ENCODE data around the gene CCL7.

Gene CCL7

DNA sequence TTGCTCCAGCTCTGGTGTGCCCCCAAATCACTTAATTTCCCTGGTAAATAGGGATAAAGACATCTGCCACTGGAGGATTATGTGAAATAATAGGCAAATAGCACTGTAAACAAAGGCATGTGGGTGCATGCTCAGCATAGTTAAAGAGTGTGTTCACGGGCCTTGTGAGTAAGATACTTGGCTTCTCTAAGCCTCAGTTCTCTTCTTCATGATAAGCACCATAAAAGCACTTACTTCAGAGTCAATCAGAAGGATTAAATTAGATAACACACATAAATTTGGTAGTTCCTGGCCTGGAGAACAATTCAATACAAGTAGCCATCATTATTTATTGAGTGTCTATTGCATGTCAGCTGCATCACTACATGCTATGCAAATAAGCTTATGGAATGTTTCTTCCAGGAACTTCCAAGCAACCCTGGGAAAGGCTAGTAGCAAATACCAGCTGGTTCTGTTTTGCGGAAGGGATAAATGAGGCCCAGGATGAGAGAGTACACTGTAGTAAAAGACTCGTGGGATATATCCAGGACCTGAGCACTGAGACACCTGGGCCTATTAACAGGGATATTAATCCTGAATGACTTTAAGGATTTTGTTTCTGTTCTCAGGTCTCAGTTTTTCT lies 30.0 kb downstream of the CCL7 start:
- no peak overlapping the region for H3K9ac ChIP-seq
- no peaks in the 10 kb centered on the region for H3K27me3 ChIP-seq (ENCODE audit: control insufficient read depth, insufficient read depth, low read length)
- no peak overlapping the region for H3K4me2 ChIP-seq (ENCODE audit: low read length)
- no peaks in the 10 kb centered on the region for H3K9me3 ChIP-seq (ENCODE audit: control insufficient read depth, low read length)
- H3K4me3 ChIP-seq (ENCODE audit: low read depth, low read length), result no peak overlapping the region
- no peaks in the 10 kb centered on the region for H3K36me3 ChIP-seq (ENCODE audit: control insufficient read depth, insufficient read depth, low read length)
- no peaks in the 10 kb centered on the region for H3K79me2 ChIP-seq
- H2AFZ ChIP-seq, result no peak overlapping the region
- no peak overlapping the region for H3K27ac ChIP-seq
- TF ChIP-seq, protein P1, sequence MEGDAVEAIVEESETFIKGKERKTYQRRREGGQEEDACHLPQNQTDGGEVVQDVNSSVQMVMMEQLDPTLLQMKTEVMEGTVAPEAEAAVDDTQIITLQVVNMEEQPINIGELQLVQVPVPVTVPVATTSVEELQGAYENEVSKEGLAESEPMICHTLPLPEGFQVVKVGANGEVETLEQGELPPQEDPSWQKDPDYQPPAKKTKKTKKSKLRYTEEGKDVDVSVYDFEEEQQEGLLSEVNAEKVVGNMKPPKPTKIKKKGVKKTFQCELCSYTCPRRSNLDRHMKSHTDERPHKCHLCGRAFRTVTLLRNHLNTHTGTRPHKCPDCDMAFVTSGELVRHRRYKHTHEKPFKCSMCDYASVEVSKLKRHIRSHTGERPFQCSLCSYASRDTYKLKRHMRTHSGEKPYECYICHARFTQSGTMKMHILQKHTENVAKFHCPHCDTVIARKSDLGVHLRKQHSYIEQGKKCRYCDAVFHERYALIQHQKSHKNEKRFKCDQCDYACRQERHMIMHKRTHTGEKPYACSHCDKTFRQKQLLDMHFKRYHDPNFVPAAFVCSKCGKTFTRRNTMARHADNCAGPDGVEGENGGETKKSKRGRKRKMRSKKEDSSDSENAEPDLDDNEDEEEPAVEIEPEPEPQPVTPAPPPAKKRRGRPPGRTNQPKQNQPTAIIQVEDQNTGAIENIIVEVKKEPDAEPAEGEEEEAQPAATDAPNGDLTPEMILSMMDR (IDR thresholded peaks at IDR 0.05), result no peak
- no peaks in the 10 kb centered on the region for H3K4me1 ChIP-seq

DNA sequence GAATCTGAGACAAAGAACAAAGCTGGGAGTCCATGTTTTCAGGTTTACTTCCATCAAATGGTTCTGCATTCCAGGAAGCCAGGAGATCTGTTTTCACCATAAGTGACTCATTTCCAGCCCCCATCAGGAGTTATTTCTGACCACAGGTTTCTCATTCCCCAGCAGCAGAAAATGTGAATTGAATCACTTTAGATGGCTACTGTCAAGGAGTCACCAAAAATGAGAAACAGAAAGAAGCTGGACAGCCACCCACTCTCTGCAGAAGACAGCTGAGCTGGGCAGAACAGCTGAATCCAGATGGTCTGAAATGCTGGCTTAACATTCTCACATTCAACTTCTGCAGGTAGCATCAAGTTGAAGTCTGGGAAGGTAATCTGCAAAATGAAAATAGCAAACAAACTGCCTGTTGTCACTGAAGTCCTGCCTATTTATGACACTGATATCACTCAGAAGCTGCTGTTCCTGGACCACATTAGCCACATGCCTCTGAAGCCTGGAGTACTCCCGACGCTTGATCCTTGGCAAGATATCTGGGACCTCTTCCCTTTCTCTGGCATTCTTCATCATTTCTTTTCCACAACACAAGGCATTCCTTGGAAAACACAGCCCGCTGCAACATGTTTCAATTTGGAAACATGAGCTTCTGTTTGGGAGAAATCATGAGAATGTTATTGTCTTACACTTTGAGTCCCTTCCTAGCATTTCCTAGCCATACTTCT lies 30.8 kb downstream of the CCL7 start:
- Histone ChIP-seq H3K4me2 (ENCODE audit: low read length) (no peak overlapping the region), H3K27me3 (ENCODE audit: control insufficient read depth, insufficient read depth, low read length) (no peaks in the 10 kb centered on the region), H3K9me3 (ENCODE audit: control insufficient read depth, low read length) (no peaks in the 10 kb centered on the region), H3K9ac (no peak overlapping the region), H3K79me2 (no peaks in the 10 kb centered on the region), H3K4me3 (ENCODE audit: low read depth, low read length) (no peak overlapping the region), H3K4me1 (no peaks in the 10 kb centered on the region), H3K36me3 (ENCODE audit: control insufficient read depth, insufficient read depth, low read length) (no peaks in the 10 kb centered on the region), H3K27ac (no peak overlapping the region), H2AFZ (no peak overlapping the region)
- TF ChIP-seq, protein P1 (IDR thresholded peaks at IDR 0.05), result no peak

- Histone ChIP-seq H3K9ac (no peak overlapping the region), H2AFZ (no peak overlapping the region), H3K4me3 (ENCODE audit: low read depth, low read length) (no peak overlapping the region), H3K4me2 (ENCODE audit: low read length) (no peak overlapping the region), H3K36me3 (ENCODE audit: control insufficient read depth, insufficient read depth, low read length) (no peaks in the 10 kb centered on the region), H3K27ac (no peak overlapping the region), H3K27me3 (ENCODE audit: control insufficient read depth, insufficient read depth, low read length) (no peaks in the 10 kb centered on the region), H3K9me3 (ENCODE audit: control insufficient read depth, low read length) (no peaks in the 10 kb centered on the region), H3K79me2 (no peaks in the 10 kb centered on the region), H3K4me1 (no peaks in the 10 kb centered on the region)
- TF ChIP-seq, protein P1 (IDR thresholded peaks at IDR 0.05), result no peak
Observed at GRCh38 chr17:34301986-34302385, 32.0 kb downstream of the CCL7 start.

DNA sequence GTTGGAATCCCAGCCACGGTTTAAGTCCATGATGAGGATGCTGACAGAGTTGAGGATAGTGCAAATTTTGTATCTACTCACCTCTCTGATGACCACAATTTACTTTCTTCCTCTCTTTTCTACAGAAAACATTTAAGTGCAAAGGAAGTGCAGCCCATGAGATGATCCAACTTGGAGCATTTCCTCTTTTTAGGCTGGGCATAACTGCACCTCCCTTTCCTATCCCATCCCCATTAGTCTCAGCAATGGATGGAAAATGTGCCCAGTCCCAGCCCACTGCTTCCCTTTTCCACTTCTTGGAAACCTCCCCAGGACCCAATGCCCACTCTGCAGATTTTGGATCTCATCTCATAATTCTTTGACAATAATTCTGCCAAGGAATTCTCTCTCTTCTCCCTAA lies 32.6 kb downstream of the CCL7 start:
- no peaks in the 10 kb centered on the region for H3K9me3 ChIP-seq (ENCODE audit: control insufficient read depth, low read length)
- no peak overlapping the region for H3K4me2 ChIP-seq (ENCODE audit: low read length)
- no peak overlapping the region for H3K27ac ChIP-seq
- H2AFZ ChIP-seq, result no peak overlapping the region
- H3K36me3 ChIP-seq (ENCODE audit: control insufficient read depth, insufficient read depth, low read length), result no peaks in the 10 kb centered on the region
- no peaks in the 10 kb centered on the region for H3K27me3 ChIP-seq (ENCODE audit: control insufficient read depth, insufficient read depth, low read length)
- H3K4me3 ChIP-seq (ENCODE audit: low read depth, low read length), result no peak overlapping the region
- TF ChIP-seq, protein P1 (IDR thresholded peaks at IDR 0.05), result no peak
- H3K79me2 ChIP-seq, result no peaks in the 10 kb centered on the region
- H3K9ac ChIP-seq, result no peak overlapping the region
- no peaks in the 10 kb centered on the region for H3K4me1 ChIP-seq

- Histone ChIP-seq H3K4me2 (ENCODE audit: low read length) (no peak overlapping the region), H3K4me1 (no peaks in the 10 kb centered on the region), H3K4me3 (ENCODE audit: low read depth, low read length) (no peak overlapping the region), H3K9me3 (ENCODE audit: control insufficient read depth, low read length) (no peaks in the 10 kb centered on the region), H3K27ac (no peak overlapping the region), H3K9ac (no peak overlapping the region), H3K79me2 (no peaks in the 10 kb centered on the region), H3K36me3 (ENCODE audit: control insufficient read depth, insufficient read depth, low read length) (no peaks in the 10 kb centered on the region), H3K27me3 (ENCODE audit: control insufficient read depth, insufficient read depth, low read length) (no peaks in the 10 kb centered on the region), H2AFZ (no peak overlapping the region)
- TF ChIP-seq, protein P1 (IDR thresholded peaks at IDR 0.05), result no peak
Observed at GRCh38 chr17:34303606-34304005, 33.6 kb downstream of the CCL7 start.
